GOT3 (cell line): Measurements from ENCODE around the gene RMI2.
"Not testable (repeated sequence)": the region's sequence is repeated elsewhere in the genome, so short reads cannot be mapped to it uniquely, and the experiment has no call there.

ENCODE experiments used
- DNase-seq: peaks from one replicate; lab custom pipeline; 2025; ENCODE audit warnings: mixed read lengths; lab: John Stamatoyannopoulos, UW

RMI2 gene

DNA sequence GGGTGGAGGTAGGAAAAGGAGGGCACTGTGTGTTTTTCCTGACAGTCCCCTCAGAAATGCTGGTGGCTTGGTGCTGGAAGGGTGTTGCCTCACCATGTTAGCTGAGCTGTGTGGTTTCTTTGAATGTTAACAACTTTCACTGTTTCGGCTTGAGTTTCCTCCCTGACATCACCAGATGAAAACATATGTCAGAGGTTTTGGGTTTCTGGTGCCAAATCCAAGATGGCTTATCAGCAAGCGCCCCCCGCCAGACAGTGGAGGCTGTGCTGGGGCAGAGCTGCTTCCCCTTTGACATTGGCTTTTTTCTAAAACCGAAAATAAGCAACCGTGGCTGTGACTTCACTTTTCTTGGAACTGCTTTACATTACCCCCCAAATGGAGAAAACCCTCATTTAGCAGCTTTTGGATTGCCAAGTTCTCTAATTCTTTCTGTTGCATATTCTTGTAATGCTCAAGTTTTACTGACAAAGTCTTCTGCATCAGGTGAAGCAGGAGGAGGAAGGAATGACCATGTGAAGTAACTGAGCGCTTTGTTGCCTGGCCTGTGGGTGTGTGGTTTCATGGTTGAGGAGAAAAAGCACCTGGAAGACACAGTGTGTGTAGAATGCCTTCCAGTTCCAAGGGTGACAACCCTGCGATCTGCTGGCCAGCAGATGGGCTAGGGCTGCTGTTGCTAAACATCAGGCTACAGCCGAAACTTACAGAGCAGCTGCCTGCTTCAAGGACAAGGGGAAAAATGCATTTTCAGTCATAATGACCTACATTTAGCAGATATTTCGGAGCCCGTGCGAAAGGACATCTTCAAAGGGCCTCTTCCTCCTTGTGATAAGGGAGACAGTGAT lies 9.7 kb downstream of the RMI2 start:
- no peak for DNase-seq

- no peak for DNase-seq
These were observed 10.6 kb downstream of the RMI2 start for GRCh38 chr16:11355862-11356261.

DNA sequence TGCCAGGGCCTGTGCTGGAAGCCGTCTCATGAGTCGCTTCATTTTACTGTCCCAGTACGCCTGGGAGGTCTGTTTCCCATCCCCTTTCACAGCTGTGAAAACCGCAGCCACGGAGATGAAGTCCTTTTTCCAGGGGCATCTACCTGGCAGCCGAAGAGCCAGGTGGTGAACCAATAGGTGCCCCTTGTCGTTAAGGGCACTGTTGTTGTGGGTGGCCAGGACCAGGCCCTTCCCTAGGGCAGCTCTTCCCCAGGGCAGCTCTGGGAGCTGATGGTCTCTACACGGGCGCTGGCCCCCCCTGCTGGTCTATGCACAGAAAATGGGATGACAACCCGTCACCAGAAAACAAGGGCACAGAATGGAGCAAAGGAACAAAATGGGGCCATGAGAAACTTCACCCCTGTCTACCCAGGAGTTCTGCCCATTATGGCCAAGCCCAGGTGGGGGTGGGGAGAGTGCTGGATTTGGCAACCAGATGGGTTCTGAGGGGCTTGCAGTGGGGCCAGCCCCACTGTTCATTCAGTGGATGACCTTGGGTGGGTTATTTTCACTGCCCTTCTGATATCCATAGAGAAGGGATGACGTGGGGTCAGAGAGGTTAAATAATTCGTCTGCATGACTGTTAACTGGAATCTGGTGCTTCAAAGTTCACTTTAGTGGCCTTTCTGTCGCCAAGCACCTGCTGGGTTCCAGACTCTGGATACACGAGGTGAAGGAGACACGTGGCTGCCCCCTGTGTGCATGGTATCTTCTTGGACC lies 11.5 kb downstream of the RMI2 start:
- no peak for DNase-seq

- no peak for DNase-seq
These were observed 13.3 kb downstream of the RMI2 start for GRCh38 chr16:11358531-11358930.

DNA sequence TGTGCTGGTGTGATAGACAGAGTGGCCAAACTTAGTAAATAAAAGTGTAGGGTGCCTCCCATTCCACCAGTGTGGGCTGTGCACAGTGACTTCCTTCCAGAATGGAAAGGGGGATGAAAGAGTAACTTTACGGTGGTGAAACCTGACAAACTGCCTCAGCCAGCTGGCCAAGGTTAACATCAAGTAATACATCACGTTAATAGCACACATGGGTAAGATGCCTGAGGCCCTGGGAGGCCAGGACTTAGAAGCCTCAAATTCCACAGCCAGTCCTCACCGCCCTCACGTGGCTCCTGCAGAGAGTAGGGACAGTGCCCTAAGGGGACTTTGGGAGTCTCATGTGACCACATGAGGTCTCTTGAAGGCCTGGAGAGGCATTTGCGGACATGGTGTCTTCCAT lies 14.1 kb downstream of the RMI2 start:
- no peak for DNase-seq

DNA sequence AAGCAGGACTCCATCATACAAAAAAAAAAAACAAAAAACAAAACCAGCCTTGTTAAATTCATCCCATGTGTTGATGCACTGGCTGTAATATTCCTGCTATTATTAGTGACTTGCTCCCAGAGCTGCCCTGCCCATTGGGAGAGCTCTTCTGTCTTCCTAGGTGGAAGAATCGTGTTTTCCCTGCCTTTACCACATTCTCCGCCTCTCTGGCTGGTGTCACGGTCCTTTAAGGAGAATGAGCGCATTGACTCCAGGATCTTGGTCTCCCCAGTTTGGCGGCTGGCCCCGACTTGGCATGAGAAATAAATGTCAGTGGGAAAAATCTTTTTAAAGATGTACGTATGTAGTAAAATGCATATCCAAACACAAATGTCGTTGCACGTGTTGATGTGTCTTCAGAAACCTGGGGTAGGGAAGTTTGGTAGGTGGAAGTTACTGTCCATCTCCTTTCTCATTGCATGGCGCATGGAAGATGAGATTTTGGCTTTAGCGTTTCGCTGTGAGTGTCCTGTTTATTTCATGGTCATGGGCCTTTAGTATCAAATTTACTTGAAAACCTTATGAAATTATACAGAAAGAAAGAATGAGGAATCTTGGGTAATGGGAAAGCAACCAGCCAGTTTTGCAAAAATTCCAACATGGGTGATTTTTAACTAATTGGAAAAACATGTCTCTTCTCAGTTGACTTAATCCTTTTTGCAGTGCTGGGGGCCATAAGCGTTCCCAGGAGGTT lies 15.5 kb downstream of the RMI2 start:
- no peak for DNase-seq

- no peak for DNase-seq
These were observed 16.6 kb downstream of the RMI2 start for GRCh38 chr16:11361701-11362451.

DNA sequence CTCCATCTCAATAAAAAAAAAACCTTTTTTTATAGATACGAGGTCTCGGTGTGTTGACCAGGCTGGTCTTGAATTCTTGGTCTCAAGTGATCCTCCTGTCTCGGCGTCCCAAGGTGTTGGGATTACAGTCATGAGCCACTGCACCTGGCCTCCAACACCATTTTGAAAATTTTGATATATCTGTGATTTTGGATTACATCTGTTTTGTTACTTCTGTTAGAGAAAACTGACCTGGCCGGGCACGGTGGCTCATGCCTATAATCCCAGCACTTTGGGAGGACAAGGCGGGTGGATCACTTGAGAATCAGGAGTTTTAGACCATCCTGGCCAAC lies 18.6 kb downstream of the RMI2 start:
- no peak for DNase-seq

GRCh38 chr16:11367483-11367906 lies 22.2 kb downstream of the RMI2 start:
- no peak for DNase-seq

DNA sequence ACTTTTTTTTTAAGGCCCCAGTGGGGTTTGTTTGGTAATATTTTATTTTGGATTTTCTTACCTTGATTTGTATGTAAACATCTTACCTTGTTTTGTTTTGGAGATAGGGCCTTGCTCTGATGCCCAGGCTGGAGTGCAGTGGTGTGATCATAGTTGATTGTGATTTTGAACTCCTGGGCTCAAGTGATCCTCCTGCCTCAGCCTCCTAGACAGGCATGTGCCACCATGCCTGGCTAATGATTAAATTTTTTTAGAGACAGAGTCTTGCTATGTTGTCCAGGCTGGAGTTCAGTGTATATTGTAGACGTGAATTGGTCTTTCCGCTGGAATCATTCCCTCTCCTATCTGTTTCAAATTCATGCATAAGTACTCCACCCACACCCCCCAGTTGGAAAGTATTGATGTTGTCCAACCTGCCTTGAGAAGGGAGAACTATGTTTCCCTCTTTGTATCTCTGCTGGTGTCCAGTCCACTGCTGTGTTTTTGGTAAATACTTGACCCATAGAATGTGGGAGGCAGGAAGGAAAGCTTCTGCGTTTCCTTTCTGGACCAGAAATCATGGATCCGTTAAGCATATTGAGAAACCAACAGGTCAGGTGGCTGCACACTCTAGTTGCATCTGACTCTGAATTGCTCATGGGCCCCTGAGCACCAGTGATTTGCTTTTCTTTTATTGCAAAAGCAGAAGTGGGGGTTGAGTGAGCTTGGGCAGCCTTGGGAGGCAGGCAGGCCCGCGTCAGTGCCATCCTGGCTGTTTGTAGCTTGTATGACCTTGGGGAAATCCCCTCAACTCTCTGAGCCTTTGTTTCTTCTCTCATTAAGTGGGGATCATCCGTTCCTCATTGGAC lies 25.0 kb downstream of the RMI2 start:
- no peak for DNase-seq

GRCh38 chr16:11370932-11371279 lies 25.6 kb downstream of the RMI2 start:
- not testable (repeated sequence) for DNase-seq

GRCh38 chr16:11372073-11372828 lies 27.0 kb downstream of the RMI2 start:
- DNase-seq = no peak

- DNase-seq = no peak
These were observed 27.6 kb downstream of the RMI2 start for GRCh38 chr16:11372829-11373306.

- DNase-seq = no peak
These were observed 29.0 kb downstream of the RMI2 start for GRCh38 chr16:11374255-11374654.

- no peak for DNase-seq
These were observed 31.9 kb downstream of the RMI2 start for GRCh38 chr16:11377154-11377553.

DNA sequence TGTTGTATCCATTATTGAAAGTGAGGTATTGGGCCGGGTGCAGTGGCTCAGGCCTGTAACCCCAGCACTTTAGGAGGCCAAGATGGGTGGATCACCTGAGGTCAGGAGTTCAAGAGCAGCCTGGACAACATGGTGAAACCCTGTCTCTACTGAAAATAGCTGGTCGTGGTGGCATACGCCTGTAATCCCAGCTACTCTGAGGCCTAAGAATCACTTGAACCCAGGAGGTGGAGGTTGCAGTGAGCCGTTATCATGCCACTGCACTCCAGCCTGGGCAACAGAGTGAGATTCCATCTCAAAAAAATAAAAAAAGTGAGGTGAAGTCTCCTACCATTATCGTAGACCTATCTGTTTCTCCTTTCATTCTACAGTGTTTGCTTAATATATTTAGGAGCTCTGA lies 33.7 kb downstream of the RMI2 start:
- DNase-seq = not testable (repeated sequence)

- DNase-seq = peak; percentile 16
These were observed 34.2 kb downstream of the RMI2 start for GRCh38 chr16:11379420-11379819.

- no peak for DNase-seq
These were observed 35.6 kb downstream of the RMI2 start for GRCh38 chr16:11380836-11381235.

DNA sequence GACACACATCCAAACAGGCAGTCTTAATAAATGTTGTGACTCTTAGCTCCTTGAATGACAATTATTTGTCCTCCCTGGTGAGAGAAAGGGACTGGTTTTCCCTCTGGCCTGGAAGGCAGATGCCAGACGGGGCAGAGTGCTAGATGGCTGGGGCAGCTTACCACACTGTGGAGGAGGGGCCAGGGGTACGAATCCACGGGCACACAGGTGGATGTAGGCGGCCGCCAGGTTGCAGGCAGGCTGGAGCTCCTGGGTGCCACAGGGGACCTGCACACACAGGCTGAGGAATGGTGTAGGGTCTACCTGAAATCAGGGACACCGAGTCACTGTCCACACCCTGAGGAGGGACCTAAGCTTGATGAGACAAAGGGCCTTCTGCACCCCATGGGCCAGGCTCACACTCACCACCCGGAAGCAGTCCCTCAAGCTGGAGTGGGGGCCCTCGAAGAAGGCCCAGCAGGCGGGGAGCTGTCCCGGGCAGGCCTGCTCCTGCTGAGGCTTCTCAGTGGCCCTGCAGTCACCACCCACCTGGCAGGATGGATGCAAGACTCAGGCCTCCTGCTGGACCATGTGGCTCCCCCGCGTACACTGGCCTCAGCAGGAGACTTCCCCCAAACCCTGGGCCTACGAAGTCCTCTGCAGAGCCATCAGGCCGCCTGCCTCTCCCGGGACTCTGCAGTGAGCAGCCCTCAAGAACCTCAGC lies 38.4 kb downstream of the RMI2 start:
- no peak for DNase-seq
